H1 (cell line): ENCODE measurements around the gene GALNT18. TPM values are rescaled to one million over a fixed set of nuclear protein-coding genes. Genes with fewer than 3 reads are reported as not detected.

Experiments used
- BACH1 ChIP-seq: IDR thresholded peaks from 2 replicates; pipeline ENCODE4 v1.6.1; 2012; ENCODE audit warnings: low read length, improper control_type of control experiment
- BCL11A ChIP-seq, 2 experiments: IDR thresholded peaks; one replicate each; pipeline ENCODE4 v1.6.1; 2011; ENCODE audit warnings: low read depth in 2 of 2, low read length in 2 of 2, mild to moderate bottlenecking in 2 of 2
- CBX8 ChIP-seq: fragments of 300-800, 300-1000 bp; sonication (generic); IDR thresholded peaks from 2 replicates; pipeline ENCODE4 v1.7.1; 2016; ENCODE audit warnings: low read depth, low read length, borderline replicate concordance
- EZH2 ChIP-seq: fragments of 200-600 bp; sonication (generic); IDR thresholded peaks from 2 replicates; pipeline ENCODE4 v1.7.1; 2012; ENCODE audit warnings: low read depth, mild to moderate bottlenecking, moderate library complexity, low read length, inconsistent platforms; ENCODE audit not compliant: severe bottlenecking
- POLR2A ChIP-seq, 2 experiments: IDR thresholded peaks; 1 replicate in 1 of 2; 2 replicates in 1 of 2; pipeline ENCODE4 v1.6.1; 2011; ENCODE audit warnings: low read depth in 2 of 2, low read length in 2 of 2, mild to moderate bottlenecking in 2 of 2; ENCODE audit errors: control extremely low read depth in 1 of 2
- POU5F1 ChIP-seq: IDR thresholded peaks from 2 replicates; pipeline ENCODE4 v1.6.1; 2011; ENCODE audit warnings: low read depth, mild to moderate bottlenecking, low read length, moderate library complexity
- SRF ChIP-seq: IDR thresholded peaks from 2 replicates; pipeline ENCODE4 v1.6.1; 2011; ENCODE audit warnings: mild to moderate bottlenecking, low read depth, low read length, moderate library complexity
- TAF1 ChIP-seq: IDR thresholded peaks from 2 replicates; pipeline ENCODE4 v1.6.1; 2011; ENCODE audit warnings: mild to moderate bottlenecking, low read depth, low read length
- ZNF274 ChIP-seq: IDR thresholded peaks from 2 replicates; pipeline ENCODE4 v1.7.0; 2012; ENCODE audit warnings: low read length, borderline replicate concordance; ENCODE audit errors: extremely low read depth
- polyA plus RNA-seq, 7 experiments: library from polyadenylated mRNA; depleted of rRNA in 3 of 7; stranded (reverse) in 5 of 7; unstranded in 2 of 7; fragments of >200 nt in 5 of 7; fragments of 200-250 nt in 2 of 7; gene quantifications; 1 replicate in 5 of 7; 2 replicates in 1 of 7; 4 replicates in 1 of 7; pipeline versions ENCODE4 v1.2.1 to v1.2.3, GENCODE V29; 2011 to 2013; ENCODE audit warnings: missing spikeins in 2 of 7, mixed read lengths in 2 of 7
- total RNA-seq: library from RNA; stranded (reverse); fragmentation: NEBNext Ultra II Directional; extraction: Animal tissue kit (Norgen Biotek cat#: 25700); gene quantifications from 2 replicates; pipeline ENCODE4 v1.2.1, GENCODE V29; 2021
- TF ChIP-seq, protein P1 (sequence below): fragments of 300-600 bp; sonication (generic); IDR thresholded peaks from 2 replicates; pipeline ENCODE4 v1.7.1; 2012; ENCODE audit warnings: low read length, moderate library complexity, mild to moderate bottlenecking, inconsistent platforms; ENCODE audit not compliant: insufficient replicate concordance

Gene GALNT18
- total and polyA plus RNA-seq, 2 of the 8 experiments (the other 6 are each of a cell fraction or from before 2014, with no cell fraction given) = 6.0 to 9.4 TPM

DNA sequence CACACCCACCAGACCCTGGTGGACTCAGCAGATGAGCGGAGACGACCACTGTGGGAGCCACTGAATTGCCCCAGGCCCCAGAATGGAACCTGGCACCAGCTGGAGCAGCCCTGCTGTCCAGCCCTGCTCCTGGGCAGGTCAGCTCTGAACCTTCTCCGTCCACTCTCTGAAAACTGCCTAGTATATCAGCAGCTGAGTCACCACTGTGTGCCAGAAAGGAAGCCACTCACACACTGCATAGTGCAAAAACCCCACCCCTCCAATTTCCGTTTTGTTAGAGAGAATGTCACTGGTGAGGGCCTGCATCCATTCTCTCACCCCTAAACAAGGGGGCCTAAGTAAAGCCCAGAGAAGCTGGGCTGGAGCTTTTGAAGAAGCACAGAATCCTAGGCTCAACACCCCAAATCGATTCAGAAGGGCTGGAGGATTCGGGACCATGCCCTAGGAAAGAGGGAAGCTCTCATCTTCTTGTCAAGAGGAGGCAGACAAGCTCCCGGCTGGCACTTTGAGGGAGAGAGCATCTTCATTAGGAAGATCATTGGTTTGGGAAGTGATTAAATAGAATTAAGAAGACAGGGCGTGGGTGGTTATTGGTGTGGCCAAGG lies 44.5 kb downstream of the GALNT18 start (continued):
- TF ChIP-seq CBX8 = no peak
- no peak for TF ChIP-seq POU5F1
- TF ChIP-seq BCL11A (IDR thresholded peaks at IDR 0.05; ENCODE audit: low read depth in 2 of 2, low read length in 2 of 2) = no peak
- TF ChIP-seq, protein P1, sequence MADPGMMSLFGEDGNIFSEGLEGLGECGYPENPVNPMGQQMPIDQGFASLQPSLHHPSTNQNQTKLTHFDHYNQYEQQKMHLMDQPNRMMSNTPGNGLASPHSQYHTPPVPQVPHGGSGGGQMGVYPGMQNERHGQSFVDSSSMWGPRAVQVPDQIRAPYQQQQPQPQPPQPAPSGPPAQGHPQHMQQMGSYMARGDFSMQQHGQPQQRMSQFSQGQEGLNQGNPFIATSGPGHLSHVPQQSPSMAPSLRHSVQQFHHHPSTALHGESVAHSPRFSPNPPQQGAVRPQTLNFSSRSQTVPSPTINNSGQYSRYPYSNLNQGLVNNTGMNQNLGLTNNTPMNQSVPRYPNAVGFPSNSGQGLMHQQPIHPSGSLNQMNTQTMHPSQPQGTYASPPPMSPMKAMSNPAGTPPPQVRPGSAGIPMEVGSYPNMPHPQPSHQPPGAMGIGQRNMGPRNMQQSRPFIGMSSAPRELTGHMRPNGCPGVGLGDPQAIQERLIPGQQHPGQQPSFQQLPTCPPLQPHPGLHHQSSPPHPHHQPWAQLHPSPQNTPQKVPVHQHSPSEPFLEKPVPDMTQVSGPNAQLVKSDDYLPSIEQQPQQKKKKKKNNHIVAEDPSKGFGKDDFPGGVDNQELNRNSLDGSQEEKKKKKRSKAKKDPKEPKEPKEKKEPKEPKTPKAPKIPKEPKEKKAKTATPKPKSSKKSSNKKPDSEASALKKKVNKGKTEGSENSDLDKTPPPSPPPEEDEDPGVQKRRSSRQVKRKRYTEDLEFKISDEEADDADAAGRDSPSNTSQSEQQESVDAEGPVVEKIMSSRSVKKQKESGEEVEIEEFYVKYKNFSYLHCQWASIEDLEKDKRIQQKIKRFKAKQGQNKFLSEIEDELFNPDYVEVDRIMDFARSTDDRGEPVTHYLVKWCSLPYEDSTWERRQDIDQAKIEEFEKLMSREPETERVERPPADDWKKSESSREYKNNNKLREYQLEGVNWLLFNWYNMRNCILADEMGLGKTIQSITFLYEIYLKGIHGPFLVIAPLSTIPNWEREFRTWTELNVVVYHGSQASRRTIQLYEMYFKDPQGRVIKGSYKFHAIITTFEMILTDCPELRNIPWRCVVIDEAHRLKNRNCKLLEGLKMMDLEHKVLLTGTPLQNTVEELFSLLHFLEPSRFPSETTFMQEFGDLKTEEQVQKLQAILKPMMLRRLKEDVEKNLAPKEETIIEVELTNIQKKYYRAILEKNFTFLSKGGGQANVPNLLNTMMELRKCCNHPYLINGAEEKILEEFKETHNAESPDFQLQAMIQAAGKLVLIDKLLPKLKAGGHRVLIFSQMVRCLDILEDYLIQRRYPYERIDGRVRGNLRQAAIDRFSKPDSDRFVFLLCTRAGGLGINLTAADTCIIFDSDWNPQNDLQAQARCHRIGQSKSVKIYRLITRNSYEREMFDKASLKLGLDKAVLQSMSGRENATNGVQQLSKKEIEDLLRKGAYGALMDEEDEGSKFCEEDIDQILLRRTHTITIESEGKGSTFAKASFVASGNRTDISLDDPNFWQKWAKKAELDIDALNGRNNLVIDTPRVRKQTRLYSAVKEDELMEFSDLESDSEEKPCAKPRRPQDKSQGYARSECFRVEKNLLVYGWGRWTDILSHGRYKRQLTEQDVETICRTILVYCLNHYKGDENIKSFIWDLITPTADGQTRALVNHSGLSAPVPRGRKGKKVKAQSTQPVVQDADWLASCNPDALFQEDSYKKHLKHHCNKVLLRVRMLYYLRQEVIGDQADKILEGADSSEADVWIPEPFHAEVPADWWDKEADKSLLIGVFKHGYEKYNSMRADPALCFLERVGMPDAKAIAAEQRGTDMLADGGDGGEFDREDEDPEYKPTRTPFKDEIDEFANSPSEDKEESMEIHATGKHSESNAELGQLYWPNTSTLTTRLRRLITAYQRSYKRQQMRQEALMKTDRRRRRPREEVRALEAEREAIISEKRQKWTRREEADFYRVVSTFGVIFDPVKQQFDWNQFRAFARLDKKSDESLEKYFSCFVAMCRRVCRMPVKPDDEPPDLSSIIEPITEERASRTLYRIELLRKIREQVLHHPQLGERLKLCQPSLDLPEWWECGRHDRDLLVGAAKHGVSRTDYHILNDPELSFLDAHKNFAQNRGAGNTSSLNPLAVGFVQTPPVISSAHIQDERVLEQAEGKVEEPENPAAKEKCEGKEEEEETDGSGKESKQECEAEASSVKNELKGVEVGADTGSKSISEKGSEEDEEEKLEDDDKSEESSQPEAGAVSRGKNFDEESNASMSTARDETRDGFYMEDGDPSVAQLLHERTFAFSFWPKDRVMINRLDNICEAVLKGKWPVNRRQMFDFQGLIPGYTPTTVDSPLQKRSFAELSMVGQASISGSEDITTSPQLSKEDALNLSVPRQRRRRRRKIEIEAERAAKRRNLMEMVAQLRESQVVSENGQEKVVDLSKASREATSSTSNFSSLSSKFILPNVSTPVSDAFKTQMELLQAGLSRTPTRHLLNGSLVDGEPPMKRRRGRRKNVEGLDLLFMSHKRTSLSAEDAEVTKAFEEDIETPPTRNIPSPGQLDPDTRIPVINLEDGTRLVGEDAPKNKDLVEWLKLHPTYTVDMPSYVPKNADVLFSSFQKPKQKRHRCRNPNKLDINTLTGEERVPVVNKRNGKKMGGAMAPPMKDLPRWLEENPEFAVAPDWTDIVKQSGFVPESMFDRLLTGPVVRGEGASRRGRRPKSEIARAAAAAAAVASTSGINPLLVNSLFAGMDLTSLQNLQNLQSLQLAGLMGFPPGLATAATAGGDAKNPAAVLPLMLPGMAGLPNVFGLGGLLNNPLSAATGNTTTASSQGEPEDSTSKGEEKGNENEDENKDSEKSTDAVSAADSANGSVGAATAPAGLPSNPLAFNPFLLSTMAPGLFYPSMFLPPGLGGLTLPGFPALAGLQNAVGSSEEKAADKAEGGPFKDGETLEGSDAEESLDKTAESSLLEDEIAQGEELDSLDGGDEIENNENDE = no peak
- TF ChIP-seq POLR2A (IDR thresholded peaks at IDR 0.05; ENCODE audit: control extremely low read depth in 1 of 2, low read depth in 2 of 2, low read length in 2 of 2) = no peak
- no peak for TF ChIP-seq SRF
- no peak for TF ChIP-seq ZNF274
- TF ChIP-seq EZH2 = no peak
- no peak for TF ChIP-seq TAF1
- TF ChIP-seq BACH1 = no peak
